K562 (cell line): ENCODE measurements around the gene PSMA8. TPM values are rescaled to one million over a fixed set of nuclear protein-coding genes. Genes with fewer than 3 reads are reported as not detected.
"Not testable (repeated sequence)": the region's sequence is repeated elsewhere in the genome, so short reads cannot be mapped to it uniquely, and the experiment has no call there.

ENCODE experiments used
- ATAC-seq: fragments of 200-7000 bp; cut with Tn5 transposase; 3 replicates; pipeline ENCODE4 v1.9.1; 2020; ENCODE audit warnings: moderate library complexity
- BruUV-seq: library from RNA; stranded (reverse); fragments of 400-500 nt; replicated peaks from 2 replicates; lab custom pipeline; 2021; lab: Mats Ljungman, UMichigan
- CTCF ChIA-PET: fragments of 300-600 bp; formaldehyde crosslinking; extraction: SDS; loops from one replicate; lab custom pipeline; 2021; ENCODE audit warnings: low intra/inter-chr PET ratio; lab: Yijun Ruan, JAX
- POLR2A ChIA-PET: fragments of 300-600, 350-650 bp; sonication (Branson Sonifier 250); formaldehyde crosslinking; extraction: SDS; loops from one replicate; lab custom pipeline; 2021; ENCODE audit warnings: antibody characterized with exemption, inconsistent platforms; lab: Yijun Ruan, JAX
- DNase-seq, 4 experiments: peaks; one replicate each; pipeline versions ENCODE4 v3.0.0 to v3.0.0-alpha.2; 2011 to 2018; ENCODE audit warnings: low spot score in 3 of 4, mixed read lengths in 3 of 4; ENCODE audit errors: extremely low read depth in 1 of 4
- FAIRE-seq: peaks from 2 replicates; lab custom pipeline; 2011; peaks lifted over from hg19 to GRCh38; lab: Jason Lieb, UNC
- H2AFZ ChIP-seq: 2 replicates; pipeline ENCODE4 v1.6.0; 2011; ENCODE audit warnings: low read depth, low read length, control low read depth, inconsistent platforms
- H3K27ac ChIP-seq: fragments of 200-600 bp; 3 replicates; pipeline ENCODE4 v1.8.0; 2011; ENCODE audit warnings: low read depth, mild to moderate bottlenecking, control low read depth, inconsistent platforms, low read length, moderate library complexity, mixed read lengths; ENCODE audit errors: extremely low read depth
- H3K27me3 ChIP-seq, 2 experiments: fragments of 300-600 bp in 1 of 2; 2 replicates in 1 of 2; 3 replicates in 1 of 2; pipeline versions ENCODE4 v1.6.0 to v1.8.0; 2011; ENCODE audit warnings: inconsistent platforms in 2 of 2, low read length in 2 of 2, mild to moderate bottlenecking in 1 of 2, mixed read lengths in 1 of 2, moderate library complexity in 1 of 2; ENCODE audit not compliant: control insufficient read depth in 2 of 2, insufficient read depth in 2 of 2
- H3K36me3 ChIP-seq: fragments of 300-600 bp; 3 replicates; pipeline ENCODE4 v1.8.0; 2011; ENCODE audit warnings: mild to moderate bottlenecking, low read length, inconsistent platforms; ENCODE audit not compliant: control insufficient read depth, insufficient read depth
- H3K4me1 ChIP-seq, 2 experiments: fragments of 200-600 bp in 1 of 2; replicated peaks in 1 of 2; 2 replicates in 1 of 2; 3 replicates in 1 of 2; pipeline versions ENCODE4 v1.5.1 to v1.8.0; 2011; ENCODE audit warnings: inconsistent platforms in 2 of 2, low read length in 2 of 2, mild to moderate bottlenecking in 1 of 2, mixed read lengths in 1 of 2, moderate library complexity in 1 of 2; ENCODE audit not compliant: control insufficient read depth in 2 of 2, insufficient read depth in 2 of 2
- H3K4me2 ChIP-seq: 2 replicates; pipeline ENCODE4 v1.6.1; 2011; ENCODE audit warnings: low read length, control low read depth, inconsistent platforms, mixed read lengths; ENCODE audit not compliant: insufficient read depth
- H3K4me3 ChIP-seq: fragments of 200-600 bp; sonication (generic), shearing (Covaris generic); 2 replicates; pipeline ENCODE4 v1.5.1; 2016; ENCODE audit warnings: control low read depth, inconsistent platforms
- H3K79me2 ChIP-seq: fragments of 200-600 bp; 3 replicates; pipeline ENCODE4 v1.8.0; 2011; ENCODE audit warnings: low read length, inconsistent platforms; ENCODE audit not compliant: control insufficient read depth, insufficient read depth
- H3K9ac ChIP-seq, 2 experiments: 2 replicates each; pipeline versions ENCODE4 v1.6.0 to v1.6.1; 2011; ENCODE audit warnings: low read depth in 2 of 2, low read length in 2 of 2, control low read depth in 1 of 2, inconsistent platforms in 1 of 2, mild to moderate bottlenecking in 1 of 2, mixed read lengths in 1 of 2; ENCODE audit not compliant: insufficient read depth in 1 of 2
- H3K9me1 ChIP-seq: one replicate; pipeline ENCODE4 v1.6.0; 2011; ENCODE audit warnings: inconsistent platforms, mild to moderate bottlenecking, low read length, moderate library complexity; ENCODE audit not compliant: control insufficient read depth, insufficient read depth
- H3K9me3 ChIP-seq: replicated peaks from 2 replicates; pipeline ENCODE4 v1.5.1; 2011; ENCODE audit warnings: low read depth, low read length, inconsistent platforms; ENCODE audit not compliant: control insufficient read depth, insufficient read depth
- H4K20me1 ChIP-seq: replicated peaks from 2 replicates; pipeline ENCODE4 v1.6.1; 2011; ENCODE audit warnings: low read length, inconsistent platforms, mixed read lengths; ENCODE audit not compliant: control insufficient read depth, insufficient read depth
- ZNF507 ChIP-seq: conservative IDR thresholded peaks from 2 replicates; pipeline ENCODE4 v1.6.1; 2017; ENCODE audit warnings: missing genetic modification characterization, missing compliant biosample characterization
- WGBS: fragments of 100-300 bp; shearing (Covaris generic); methylation state at CpG from one replicate; pipeline ENCODE4 v1.1.6; 2016; ENCODE audit warnings: low coverage, mixed read lengths; ENCODE audit not compliant: insufficient coverage; ENCODE audit errors: missing lambda C conversion rate; 5-methylcytosine and 5-hydroxymethylcytosine counted together
- in situ Hi-C: fragments of 300-500 bp; cut with MboI; formaldehyde crosslinking; loops from 4 replicates; pipeline ENCODE4 v1.15.0; 2018; ENCODE audit warnings: inconsistent platforms, mixed read lengths
- intact Hi-C: fragments of 100-400 bp; cut with micrococcal nuclease; formaldehyde crosslinking; loops from 2 replicates; pipeline ENCODE4 v1.14.2; 2022
- polyA plus RNA-seq, 8 experiments: library from polyadenylated mRNA; depleted of rRNA in 4 of 8; stranded (reverse) in 5 of 8; unstranded in 3 of 8; fragments of >200 nt; fragmentation: Nextera tagmentation in 2 of 8; fragmentation: Illumina TruSeq in 1 of 8; extraction: Ambion mirVana in 2 of 8; extraction: Trizol in 1 of 8; gene quantifications; 2 replicates each; pipeline versions ENCODE4 v1.2.1 to v1.2.3, GENCODE V29; 2011 to 2014; ENCODE audit warnings: inconsistent platforms in 1 of 8, missing spikeins in 1 of 8
- total RNA-seq, 7 experiments: library from RNA; depleted of rRNA in 6 of 7; stranded (reverse); fragments of >200 nt in 6 of 7; fragmentation: Illumina TruSeq in 2 of 7; extraction: Trizol in 2 of 7; gene quantifications; 2 replicates each; pipeline versions ENCODE4 v1.2.1 to v1.2.3, GENCODE V29; 2011 to 2021; ENCODE audit warnings: low replicate concordance in 1 of 7

Gene PSMA8
- total and polyA plus RNA-seq, 9 of the 15 experiments (the other 6 are each of a cell fraction or from before 2014, with no cell fraction given): not detected

DNA sequence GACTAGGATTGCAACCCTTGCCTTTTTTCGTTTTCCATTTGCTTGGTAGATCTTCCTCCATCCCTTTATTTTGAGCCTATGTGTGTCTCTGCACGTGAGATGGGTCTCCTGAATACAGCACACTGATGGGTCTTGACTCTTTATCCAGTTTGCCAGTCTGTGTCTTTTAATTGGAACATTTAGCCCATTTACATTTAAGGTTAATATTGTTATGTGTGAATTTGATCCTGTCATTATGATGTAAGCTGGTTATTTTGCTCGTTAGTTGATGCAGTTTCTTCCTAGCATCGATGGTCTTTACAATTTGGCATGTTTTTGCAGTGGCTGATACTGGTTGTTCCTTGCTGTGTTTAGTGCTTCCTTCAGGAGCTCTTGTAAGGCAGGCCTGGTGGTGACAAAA, 108.7 kb downstream of the PSMA8 start:
- H4K20me1 ChIP-seq, in situ Hi-C loops, intact Hi-C loops, H3K9me3 ChIP-seq: not testable (repeated sequence)
- TF ChIP-seq ZNF507 (tag): peak; percentile 91
- TF ChIP-seq, all 486 proteins: peak for 1; not testable (repeated sequence) for 485
- BruUV-seq, H3K9me1 ChIP-seq, H3K27ac ChIP-seq, H3K9ac ChIP-seq, H3K36me3 ChIP-seq, H2AFZ ChIP-seq, H3K4me2 ChIP-seq, H3K4me1 ChIP-seq, CTCF ChIA-PET, DNase-seq, H3K27me3 ChIP-seq, H3K4me3 ChIP-seq, ATAC-seq, FAIRE-seq: not testable (repeated sequence)
- peaks cover 11% of the 10 kb centered on the region for H3K79me2 ChIP-seq
- WGBS: 48% methylated on average over 3 of the region's 4 CpGs
- POLR2A ChIA-PET: interaction anchor here (0.8 kb wide), 1 partner anchor 15 kb away, joined by 3 read pairs; no protein-coding TSS in a partner anchor

Other genes starting within 250 kb of the PSMA8 start
- gene SS18, start 43.3 kb upstream of the PSMA8 start, total RNA-seq (2014; rRNA removed): 77.3 and 91.8 TPM in 2 replicates
- 103 and 104 TPM in 2 replicates for gene SS18, start 43.3 kb upstream of the PSMA8 start, total RNA-seq (2014; rRNA removed; fragmentation: Illumina TruSeq; extraction: Trizol)
- 117 and 132 TPM in 2 replicates for gene SS18, start 43.3 kb upstream of the PSMA8 start, total RNA-seq (2015; rRNA removed; fragmentation: Illumina TruSeq; extraction: Trizol)
- 66.5 and 71.3 TPM in 2 replicates for gene SS18, start 43.3 kb upstream of the PSMA8 start, total RNA-seq (2021)
- 182 and 190 TPM in 2 replicates for gene SS18, start 43.3 kb upstream of the PSMA8 start, polyA plus RNA-seq (2011; rRNA removed)
- gene SS18, start 43.3 kb upstream of the PSMA8 start, polyA plus RNA-seq (2014; fragmentation: Illumina TruSeq; extraction: Trizol): 95.7 and 116 TPM in 2 replicates
- 10 to 100 TPM; 30.9 to 87.7 TPM for gene SS18, start 43.3 kb upstream of the PSMA8 start, polyA plus RNA-seq (2014; fragmentation: Nextera tagmentation; extraction: Ambion mirVana)
- 102 and 112 TPM in 2 replicates for gene SS18, start 43.3 kb upstream of the PSMA8 start, polyA plus RNA-seq (2014; rRNA removed)
- gene TAF4B, start 92.6 kb downstream of the PSMA8 start, total RNA-seq (2014; rRNA removed): 19.9 and 21.4 TPM in 2 replicates
- gene TAF4B, start 92.6 kb downstream of the PSMA8 start, total RNA-seq (2014; rRNA removed; fragmentation: Illumina TruSeq; extraction: Trizol): 25.3 and 30.4 TPM in 2 replicates
- 17.2 and 18.0 TPM in 2 replicates for gene TAF4B, start 92.6 kb downstream of the PSMA8 start, total RNA-seq (2015; rRNA removed; fragmentation: Illumina TruSeq; extraction: Trizol)
- gene TAF4B, start 92.6 kb downstream of the PSMA8 start, total RNA-seq (2021): 19.2 and 22.1 TPM in 2 replicates
- 15.8 and 21.0 TPM in 2 replicates for gene TAF4B, start 92.6 kb downstream of the PSMA8 start, polyA plus RNA-seq (2011; rRNA removed)
- 18.8 and 20.5 TPM in 2 replicates for gene TAF4B, start 92.6 kb downstream of the PSMA8 start, polyA plus RNA-seq (2014; fragmentation: Illumina TruSeq; extraction: Trizol)
- gene TAF4B, start 92.6 kb downstream of the PSMA8 start, polyA plus RNA-seq (2014; fragmentation: Nextera tagmentation; extraction: Ambion mirVana): 1 to 10 TPM; 4.5 to 5.8 TPM
- gene TAF4B, start 92.6 kb downstream of the PSMA8 start, polyA plus RNA-seq (2014; rRNA removed): 12.8 and 15.6 TPM in 2 replicates